H1 (cell line): ENCODE measurements around the gene GRIA1. TPM values are rescaled to one million over a fixed set of nuclear protein-coding genes. Genes with fewer than 3 reads are reported as not detected.

Experiments used
- CTCF ChIA-PET: fragments of 300-600 bp; sonication (Branson Sonifier 250); formaldehyde crosslinking; loops from one replicate; lab custom pipeline; 2021; ENCODE audit not compliant: partially characterized antibody; lab: Charles Lee
- POLR2A ChIA-PET: fragments of 300-600 bp; sonication (Branson Sonifier 250); formaldehyde crosslinking; loops from one replicate; lab custom pipeline; 2021; ENCODE audit warnings: inconsistent platforms; ENCODE audit not compliant: partially characterized antibody; lab: Charles Lee
- DNase-seq, 2 experiments: peaks; one replicate each; pipeline versions ENCODE4 v3.0.0 to v3.0.0-alpha.2; 2010 to 2022; ENCODE audit warnings: low spot score in 2 of 2, low read depth in 1 of 2, mixed read lengths in 1 of 2
- FAIRE-seq: peaks from 2 replicates; lab custom pipeline; 2011; peaks lifted over from hg19 to GRCh38; lab: Jason Lieb, UNC
- H2AFZ ChIP-seq: 2 replicates; pipeline ENCODE4 v1.8.1; 2012; ENCODE audit warnings: low read length, inconsistent platforms
- H2AK5ac ChIP-seq: 2 replicates; pipeline ENCODE4 v1.6.1; 2013; ENCODE audit warnings: low read depth, low read length
- H2BK120ac ChIP-seq: replicated peaks from 2 replicates; pipeline ENCODE3; 2013; ENCODE audit warnings: low read depth, low read length, inconsistent platforms
- H2BK12ac ChIP-seq: 2 replicates; pipeline ENCODE4 v1.6.1; 2013; ENCODE audit warnings: low read depth, low read length
- H2BK15ac ChIP-seq: 2 replicates; pipeline ENCODE4 v1.6.1; 2013; ENCODE audit warnings: low read length
- H2BK20ac ChIP-seq: 2 replicates; pipeline ENCODE4 v1.6.1; 2013; ENCODE audit warnings: low read length
- H2BK5ac ChIP-seq: 2 replicates; pipeline ENCODE4 v1.6.1; 2013; ENCODE audit warnings: low read depth, low read length
- H3K14ac ChIP-seq: 2 replicates; pipeline ENCODE4 v1.6.1; 2013; ENCODE audit warnings: inconsistent platforms; ENCODE audit not compliant: insufficient read length
- H3K18ac ChIP-seq: 2 replicates; pipeline ENCODE4 v1.6.1; 2013; ENCODE audit warnings: low read length; ENCODE audit errors: extremely low read depth
- H3K23ac ChIP-seq: 2 replicates; pipeline ENCODE4 v1.6.1; 2013; ENCODE audit warnings: inconsistent platforms; ENCODE audit not compliant: insufficient read length
- H3K23me2 ChIP-seq: 2 replicates; pipeline ENCODE4 v1.6.1; 2013; ENCODE audit warnings: low read depth, low read length
- H3K27ac ChIP-seq: 2 replicates; pipeline ENCODE4 v1.6.1; 2011; ENCODE audit warnings: low read depth, low read length, inconsistent platforms
- H3K27me3 ChIP-seq, 4 experiments: replicated peaks in 1 of 4; 1 replicate in 1 of 4; 2 replicates in 3 of 4; pipeline versions ENCODE4 v1.6.1 to v1.8.1; 2011 to 2013; ENCODE audit warnings: low read length in 3 of 4, mild to moderate bottlenecking in 3 of 4, inconsistent platforms in 2 of 4, mixed read lengths in 2 of 4, moderate library complexity in 1 of 4; ENCODE audit not compliant: control insufficient read depth in 3 of 4, insufficient read depth in 3 of 4; ENCODE audit errors: extremely low read depth in 1 of 4
- H3K36me3 ChIP-seq, 4 experiments: 2 replicates each; pipeline versions ENCODE4 v1.6.1 to v1.8.1; 2011 to 2013; ENCODE audit warnings: mild to moderate bottlenecking in 4 of 4, low read length in 3 of 4, moderate library complexity in 2 of 4, control low read depth in 1 of 4, inconsistent platforms in 1 of 4; ENCODE audit not compliant: insufficient read depth in 4 of 4, control insufficient read depth in 2 of 4
- H3K4ac ChIP-seq: replicated peaks from 2 replicates; pipeline ENCODE3; 2013; ENCODE audit warnings: low read length, low read depth, mixed read lengths, inconsistent platforms; ENCODE audit not compliant: insufficient read length
- H3K4me1 ChIP-seq, 4 experiments: replicated peaks in 1 of 4; 1 replicate in 1 of 4; 2 replicates in 3 of 4; pipeline versions ENCODE4 v1.6.1 to v1.8.1; 2011 to 2013; ENCODE audit warnings: low read length in 3 of 4, inconsistent platforms in 2 of 4, mixed read lengths in 1 of 4; ENCODE audit not compliant: insufficient read depth in 4 of 4, control insufficient read depth in 3 of 4
- H3K4me2 ChIP-seq, 2 experiments: 2 replicates each; pipeline versions ENCODE4 v1.6.1 to v1.8.1; 2011 to 2013; ENCODE audit warnings: low read depth in 2 of 2, low read length in 2 of 2, control low read depth in 1 of 2, inconsistent platforms in 1 of 2, mild to moderate bottlenecking in 1 of 2; ENCODE audit not compliant: insufficient read depth in 1 of 2
- H3K4me3 ChIP-seq, 4 experiments: fragments of 200-600, 300-600 bp in 1 of 4; sonication (generic), shearing (Covaris generic), sonication (Bioruptor Twin) in 1 of 4; 2 replicates each; pipeline versions ENCODE4 v1.5.1 to v1.8.1; 2011 to 2016; ENCODE audit warnings: low read length in 4 of 4, low read depth in 3 of 4, control low read depth in 2 of 4, inconsistent platforms in 2 of 4, mild to moderate bottlenecking in 2 of 4, mixed read lengths in 1 of 4, moderate library complexity in 1 of 4; ENCODE audit not compliant: insufficient read depth in 2 of 4; ENCODE audit errors: extremely low read depth in 1 of 4
- H3K56ac ChIP-seq: replicated peaks from 2 replicates; pipeline ENCODE3; 2013; ENCODE audit warnings: low read depth, mild to moderate bottlenecking, mixed read lengths, low read length, inconsistent platforms; ENCODE audit not compliant: insufficient read length
- H3K79me1 ChIP-seq: 2 replicates; pipeline ENCODE4 v1.6.1; 2013; ENCODE audit warnings: low read depth, low read length, control low read depth
- H3K79me2 ChIP-seq, 2 experiments: 2 replicates each; pipeline versions ENCODE4 v1.6.1 to v1.8.1; 2012 to 2013; ENCODE audit warnings: low read length in 2 of 2, mild to moderate bottlenecking in 2 of 2, inconsistent platforms in 1 of 2; ENCODE audit not compliant: insufficient read depth in 2 of 2, control insufficient read depth in 1 of 2
- H3K9ac ChIP-seq, 4 experiments: replicated peaks in 1 of 4; 1 replicate in 1 of 4; 2 replicates in 3 of 4; pipeline versions ENCODE4 v1.6.1 to v1.8.1; 2011 to 2013; ENCODE audit warnings: low read depth in 3 of 4, low read length in 3 of 4, control low read depth in 2 of 4, mild to moderate bottlenecking in 2 of 4, moderate library complexity in 2 of 4, inconsistent platforms in 1 of 4; ENCODE audit errors: extremely low read depth in 1 of 4
- H3K9me3 ChIP-seq, 2 experiments: 2 replicates each; pipeline versions ENCODE4 v1.6.1 to v1.8.1; 2012 to 2013; ENCODE audit warnings: mild to moderate bottlenecking in 2 of 2, moderate library complexity in 2 of 2, control low read depth in 1 of 2, inconsistent platforms in 1 of 2, low read depth in 1 of 2, low read length in 1 of 2, mixed read lengths in 1 of 2; ENCODE audit not compliant: insufficient read depth in 2 of 2
- H4K20me1 ChIP-seq, 2 experiments: replicated peaks in 1 of 2; 2 replicates each; pipeline versions ENCODE3 to v1.8.1; 2011 to 2013; ENCODE audit warnings: inconsistent platforms in 2 of 2, low read length in 2 of 2, mild to moderate bottlenecking in 1 of 2; ENCODE audit not compliant: insufficient read depth in 2 of 2, control insufficient read depth in 1 of 2
- H4K5ac ChIP-seq: 2 replicates; pipeline ENCODE4 v1.6.1; 2013; ENCODE audit warnings: low read length, low read depth, mixed read lengths, inconsistent platforms; ENCODE audit not compliant: insufficient read length
- H4K8ac ChIP-seq: 2 replicates; pipeline ENCODE4 v1.8.0; 2013; ENCODE audit warnings: mild to moderate bottlenecking, moderate library complexity, low read length, inconsistent platforms; ENCODE audit not compliant: insufficient read depth; ENCODE audit errors: extremely low read depth
- H4K91ac ChIP-seq: replicated peaks from 2 replicates; pipeline ENCODE3; 2013; ENCODE audit warnings: low read length, mixed read lengths, inconsistent platforms; ENCODE audit not compliant: insufficient read length
- CTCF ChIP-seq, 3 experiments: IDR thresholded peaks; 1 replicate in 2 of 3; 2 replicates in 1 of 3; pipeline versions ENCODE4 v1.5.1 to v1.6.1; 2011; ENCODE audit warnings: low read length in 3 of 3, mild to moderate bottlenecking in 3 of 3, inconsistent platforms in 2 of 3, low read depth in 1 of 3, moderate library complexity in 1 of 3; ENCODE audit not compliant: insufficient read depth in 1 of 3; ENCODE audit errors: control extremely low read depth in 1 of 3
- MAX ChIP-seq: IDR thresholded peaks from 2 replicates; pipeline ENCODE4 v1.6.1; 2012; ENCODE audit warnings: inconsistent platforms
- RAD21 ChIP-seq, 2 experiments: IDR thresholded peaks in 1 of 2; conservative IDR thresholded peaks in 1 of 2; 2 replicates each; pipeline ENCODE4 v1.6.1; 2011; ENCODE audit warnings: low read depth in 2 of 2, low read length in 2 of 2, improper control_type of control experiment in 1 of 2, inconsistent platforms in 1 of 2, mild to moderate bottlenecking in 1 of 2, moderate library complexity in 1 of 2
- USF2 ChIP-seq: IDR thresholded peaks from 2 replicates; pipeline ENCODE4 v1.6.1; 2011; ENCODE audit warnings: low read length, improper control_type of control experiment
- WGBS, 2 experiments: shearing (Covaris generic) in 1 of 2; methylation state at CpG; one replicate each; pipeline versions ENCODE4 v1.1.6 to v1.1.7; 2013 to 2015; ENCODE audit warnings: low lambda C conversion rate in 2 of 2, mixed read lengths in 2 of 2, inconsistent platforms in 1 of 2, low coverage in 1 of 2, missing lambda C conversion rate in 1 of 2; ENCODE audit not compliant: insufficient replicate concordance in 2 of 2, insufficient coverage in 1 of 2, insufficient read length in 1 of 2; ENCODE audit errors: extremely low coverage in 1 of 2, missing lambda C conversion rate in 1 of 2; 5-methylcytosine and 5-hydroxymethylcytosine counted together
- polyA plus RNA-seq, 7 experiments: library from polyadenylated mRNA; depleted of rRNA in 3 of 7; stranded (reverse) in 5 of 7; unstranded in 2 of 7; fragments of >200 nt in 5 of 7; fragments of 200-250 nt in 2 of 7; gene quantifications; 1 replicate in 5 of 7; 2 replicates in 1 of 7; 4 replicates in 1 of 7; pipeline versions ENCODE4 v1.2.1 to v1.2.3, GENCODE V29; 2011 to 2013; ENCODE audit warnings: missing spikeins in 2 of 7, mixed read lengths in 2 of 7
- total RNA-seq: library from RNA; stranded (reverse); fragmentation: NEBNext Ultra II Directional; extraction: Animal tissue kit (Norgen Biotek cat#: 25700); gene quantifications from 2 replicates; pipeline ENCODE4 v1.2.1, GENCODE V29; 2021
- TF ChIP-seq, protein P1 (sequence below): IDR thresholded peaks from 2 replicates; pipeline ENCODE4 v1.6.1; 2011; ENCODE audit warnings: low read depth, mild to moderate bottlenecking, low read length; ENCODE audit not compliant: insufficient read depth

GRIA1 gene
- total and polyA plus RNA-seq, 2 of the 8 experiments (the other 6 are each of a cell fraction or from before 2014, with no cell fraction given), result 0.97 to 2.5 TPM

GRCh38 chr5:153746440-153746839 is 256.0 kb downstream of the GRIA1 start:
- H3K27me3 ChIP-seq, result no peaks in the 10 kb centered on the region
- no peak overlapping the region for H2AK5ac ChIP-seq
- no peaks in the 10 kb centered on the region for H3K36me3 ChIP-seq
- no peak overlapping the region for H3K4ac ChIP-seq
- no peak for DNase-seq
- H3K79me1 ChIP-seq, result no peaks in the 10 kb centered on the region
- H4K5ac ChIP-seq, result no peak overlapping the region
- H4K20me1 ChIP-seq, result no peaks in the 10 kb centered on the region
- H3K56ac ChIP-seq, result peak overlapping the region; percentile 17
- no peak overlapping the region for H3K14ac ChIP-seq
- no peak overlapping the region for H2BK15ac ChIP-seq
- no peak overlapping the region for H4K8ac ChIP-seq
- H3K18ac ChIP-seq, result no peak overlapping the region
- H2BK120ac ChIP-seq, result no peak overlapping the region
- no peak overlapping the region for H2BK20ac ChIP-seq
- H3K23ac ChIP-seq, result no peak overlapping the region
- peaks cover 0 to 4% of the 10 kb centered on the region in 2 experiments; a peak in 1 of 4 replicates for H3K9me3 ChIP-seq
- no peak overlapping the region for H2BK5ac ChIP-seq
- no peak overlapping the region for H3K4me3 ChIP-seq
- H2AFZ ChIP-seq, result no peak overlapping the region
- H4K91ac ChIP-seq, result no peak overlapping the region
- H3K4me1 ChIP-seq, result no peaks in the 10 kb centered on the region
- no peak overlapping the region for H3K4me2 ChIP-seq
- no peak for FAIRE-seq
- H3K79me2 ChIP-seq, result no peaks in the 10 kb centered on the region
- H3K23me2 ChIP-seq, result no peaks in the 10 kb centered on the region
- H2BK12ac ChIP-seq, result no peak overlapping the region
- 90% methylated on average over 3 of the region's 3 CpGs; no CpG with 5 or more reads in 1 of the 2 experiments for WGBS, 2 experiments
- no peak overlapping the region for H3K9ac ChIP-seq
- CTCF ChIA-PET, result interaction anchor here (1.9 kb wide), 1 partner anchor 10 kb away, joined by 6 read pairs; no protein-coding TSS in a partner anchor
- no peak overlapping the region for H3K27ac ChIP-seq
- POLR2A ChIA-PET, result interaction anchor here (0.6 kb wide), 1 partner anchor 1933 kb away, joined by 3 read pairs; no protein-coding TSS in a partner anchor
- TF ChIP-seq CTCF (IDR thresholded peaks at IDR 0.05; ENCODE audit: control extremely low read depth in 1 of 3, insufficient read depth in 1 of 3, low read depth in 1 of 3, low read length in 3 of 3), result no peak
- TF ChIP-seq, protein P1, sequence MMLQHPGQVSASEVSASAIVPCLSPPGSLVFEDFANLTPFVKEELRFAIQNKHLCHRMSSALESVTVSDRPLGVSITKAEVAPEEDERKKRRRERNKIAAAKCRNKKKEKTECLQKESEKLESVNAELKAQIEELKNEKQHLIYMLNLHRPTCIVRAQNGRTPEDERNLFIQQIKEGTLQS, result no peak
- TF ChIP-seq MAX, result no peak
- TF ChIP-seq USF2, result no peak
- no peak for TF ChIP-seq RAD21 (IDR thresholded peaks at IDR 0.05 in 1 of 2, conservative IDR thresholded peaks at IDR 0.05 in 1 of 2; ENCODE audit: low read depth in 2 of 2, low read length in 2 of 2)
